GM10266 (cell line): ENCODE results near the gene IQCE.

Experiments
- DNase-seq: peaks from one replicate; pipeline ENCODE4 v3.0.0; 2012; ENCODE audit errors: extremely low spot score
- CTCF ChIP-seq: IDR thresholded peaks from 2 replicates; pipeline ENCODE4 v1.5.1; 2012; ENCODE audit warnings: mild to moderate bottlenecking, low read depth; ENCODE audit not compliant: control insufficient read depth, insufficient read depth; ENCODE audit errors: missing control alignments

The IQCE gene

GRCh38 chr7:2542011-2542915 is 16.5 kb upstream of the IQCE start:
- TF ChIP-seq CTCF: no peak

GRCh38 chr7:2542916-2543871 is 15.6 kb upstream of the IQCE start:
- no peak for TF ChIP-seq CTCF
- DNase-seq: no peak

More at GRCh38 chr7:2542011-2542915, 16.5 kb upstream of the IQCE start:
- no peak for DNase-seq

- DNase-seq: no peak
- TF ChIP-seq CTCF: no peak
Measured at GRCh38 chr7:2544541-2545188, 14.1 kb upstream of the IQCE start.

GRCh38 chr7:2545746-2546425 is 12.9 kb upstream of the IQCE start:
- no peak for DNase-seq
- no peak for TF ChIP-seq CTCF

GRCh38 chr7:2546776-2547586 is 11.8 kb upstream of the IQCE start:
- TF ChIP-seq CTCF: no peak
- no peak for DNase-seq

GRCh38 chr7:2551418-2551817 is 7.4 kb upstream of the IQCE start:
- TF ChIP-seq CTCF: no peak

More at GRCh38 chr7:2551418-2551817, 7.4 kb upstream of the IQCE start:
- DNase-seq: no peak
